ENCODE results near the gene RTN4R. TPM values are rescaled to one million over a fixed set of nuclear protein-coding genes. Genes with fewer than 3 reads are reported as not detected.

Gene RTN4R
- polyA plus RNA-seq, 2 donors: 1.9 to 2.5 TPM

DNA sequence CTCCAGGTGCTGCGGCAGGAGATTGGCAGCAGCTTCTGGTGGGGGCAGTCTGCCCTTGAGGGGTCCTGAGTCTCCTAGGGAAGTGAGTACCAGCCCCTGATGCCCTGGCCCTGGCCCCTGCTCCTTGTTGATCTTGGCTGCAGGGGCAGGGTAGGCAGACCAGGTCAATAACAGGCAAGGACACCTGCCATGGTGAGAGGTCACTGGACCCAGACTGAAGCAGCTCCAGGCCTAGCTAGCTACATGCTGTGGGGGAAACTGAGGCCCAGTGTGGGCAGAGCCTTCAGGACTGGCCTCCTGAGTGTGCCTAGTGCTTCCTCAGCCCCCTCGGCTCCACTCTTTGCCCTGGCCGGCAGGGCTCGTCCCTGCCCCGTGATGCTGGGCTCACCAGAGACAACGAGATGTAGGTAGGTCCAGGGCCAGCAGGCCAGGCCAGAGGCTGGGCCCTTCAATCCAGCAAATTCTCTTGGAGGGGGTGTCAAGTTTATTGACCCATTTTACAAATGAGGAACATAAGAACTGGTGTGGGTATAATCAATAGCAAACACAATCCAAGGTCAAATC is 20.4 kb downstream of the RTN4R start:
- Histone ChIP-seq H3K9me3 (ENCODE audit: control insufficient read depth in 2 of 2, insufficient read depth in 1 of 2, low read depth in 1 of 2, low read length in 1 of 2) (no peaks in the 10 kb centered on the region), H3K27ac (ENCODE audit: low read depth in 2 of 2, low read length in 1 of 2) (no peak overlapping the region), H3K4me3 (ENCODE audit: low read depth in 1 of 2, low read length in 2 of 2) (no peak overlapping the region), H3K4me1 (ENCODE audit: control insufficient read depth in 2 of 2, insufficient read depth in 2 of 2, low read length in 1 of 2) (peaks cover 7 to 16% of the 10 kb centered on the region in 2 donors), H3K27me3 (ENCODE audit: control insufficient read depth in 1 of 2, insufficient read depth in 2 of 2, low read length in 2 of 2) (no peaks in the 10 kb centered on the region), H3K36me3 (ENCODE audit: control insufficient read depth in 2 of 2, insufficient read depth in 2 of 2, low read length in 1 of 2) (no peaks in the 10 kb centered on the region)
- WGBS, 2 donors: 88 to 97% methylated on average over 6 of the region's 6 CpGs

DNA sequence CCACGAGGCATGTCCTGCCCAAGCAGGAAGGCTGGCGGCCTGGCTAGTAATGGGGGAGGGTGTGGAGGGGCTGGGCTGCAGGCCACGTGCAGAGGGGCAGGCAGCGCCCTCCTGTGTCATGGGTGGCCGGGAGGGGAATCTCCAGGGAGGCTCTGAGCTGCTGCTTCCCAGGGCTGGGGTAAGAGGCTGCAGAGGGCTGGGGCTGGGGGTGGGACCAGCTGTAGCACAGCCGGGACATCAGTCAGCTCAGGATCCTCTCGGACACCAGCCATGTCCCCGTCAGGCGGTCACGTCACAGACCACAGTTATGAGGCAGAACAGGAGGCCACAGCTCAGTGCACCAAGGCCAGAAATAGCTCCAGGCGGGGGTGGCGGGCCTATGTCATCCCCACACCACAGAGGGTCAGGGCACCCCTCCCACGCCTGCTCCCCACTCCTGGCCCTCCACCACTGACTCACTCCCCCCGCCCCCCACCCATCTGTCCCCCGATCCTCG is 21.1 kb downstream of the RTN4R start:
- Histone ChIP-seq H3K4me1 (ENCODE audit: control insufficient read depth in 2 of 2, insufficient read depth in 2 of 2, low read length in 1 of 2) (peaks cover 10 to 21% of the 10 kb centered on the region in 2 donors), H3K36me3 (ENCODE audit: control insufficient read depth in 2 of 2, insufficient read depth in 2 of 2, low read length in 1 of 2) (no peaks in the 10 kb centered on the region), H3K27me3 (ENCODE audit: control insufficient read depth in 1 of 2, insufficient read depth in 2 of 2, low read length in 2 of 2) (no peaks in the 10 kb centered on the region), H3K27ac (ENCODE audit: low read depth in 2 of 2, low read length in 1 of 2) (no peak overlapping the region), H3K9me3 (ENCODE audit: control insufficient read depth in 2 of 2, insufficient read depth in 1 of 2, low read depth in 1 of 2, low read length in 1 of 2) (no peaks in the 10 kb centered on the region), H3K4me3 (ENCODE audit: low read depth in 1 of 2, low read length in 2 of 2) (no peak overlapping the region)
- 78 to 84% methylated on average over 16 of the region's 16 CpGs for WGBS, 2 donors

DNA sequence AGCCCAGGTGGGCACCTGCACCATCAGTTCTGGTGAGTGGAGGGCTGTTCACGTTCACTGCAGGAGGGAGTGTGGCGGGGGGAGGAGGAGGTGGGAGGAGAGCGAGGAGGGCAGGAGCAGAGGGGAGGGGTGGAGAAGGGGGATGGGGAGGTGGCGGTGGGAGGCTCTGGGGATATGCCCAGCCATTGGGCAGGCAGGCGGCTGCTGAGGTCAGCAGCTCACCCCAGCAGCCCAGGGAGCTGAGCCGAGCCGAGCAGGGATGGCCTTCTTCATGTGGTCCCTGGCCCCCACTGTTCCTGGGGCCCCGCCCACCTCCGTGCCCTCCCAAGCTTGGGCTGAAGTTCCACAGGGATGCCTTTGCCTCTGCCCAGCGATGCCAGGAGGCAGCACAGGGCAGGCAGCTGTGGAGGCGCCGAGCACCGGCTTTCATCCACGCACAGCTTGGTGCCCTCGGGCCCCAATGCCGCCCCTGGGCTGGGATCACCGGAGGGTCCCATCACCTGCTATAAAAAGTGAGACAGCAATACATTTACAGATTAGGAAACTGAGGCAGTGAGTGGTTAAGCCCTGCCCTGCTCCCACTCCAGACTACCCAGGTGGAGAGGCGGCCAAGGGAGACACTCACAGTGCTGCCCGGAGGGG is 21.6 kb downstream of the RTN4R start:
- Histone ChIP-seq H3K9me3 (ENCODE audit: control insufficient read depth in 2 of 2, insufficient read depth in 1 of 2, low read depth in 1 of 2, low read length in 1 of 2) (no peaks in the 10 kb centered on the region), H3K27ac (ENCODE audit: low read depth in 2 of 2, low read length in 1 of 2) (no peak overlapping the region), H3K36me3 (ENCODE audit: control insufficient read depth in 2 of 2, insufficient read depth in 2 of 2, low read length in 1 of 2) (no peaks in the 10 kb centered on the region), H3K4me3 (ENCODE audit: low read depth in 1 of 2, low read length in 2 of 2) (no peak overlapping the region), H3K27me3 (ENCODE audit: control insufficient read depth in 1 of 2, insufficient read depth in 2 of 2, low read length in 2 of 2) (no peaks in the 10 kb centered on the region), H3K4me1 (ENCODE audit: control insufficient read depth in 2 of 2, insufficient read depth in 2 of 2, low read length in 1 of 2) (peaks cover 10 to 26% of the 10 kb centered on the region in 2 donors)
- WGBS, 2 donors: 95 to 98% methylated on average over 17 to 19 of the region's 19 CpGs

DNA sequence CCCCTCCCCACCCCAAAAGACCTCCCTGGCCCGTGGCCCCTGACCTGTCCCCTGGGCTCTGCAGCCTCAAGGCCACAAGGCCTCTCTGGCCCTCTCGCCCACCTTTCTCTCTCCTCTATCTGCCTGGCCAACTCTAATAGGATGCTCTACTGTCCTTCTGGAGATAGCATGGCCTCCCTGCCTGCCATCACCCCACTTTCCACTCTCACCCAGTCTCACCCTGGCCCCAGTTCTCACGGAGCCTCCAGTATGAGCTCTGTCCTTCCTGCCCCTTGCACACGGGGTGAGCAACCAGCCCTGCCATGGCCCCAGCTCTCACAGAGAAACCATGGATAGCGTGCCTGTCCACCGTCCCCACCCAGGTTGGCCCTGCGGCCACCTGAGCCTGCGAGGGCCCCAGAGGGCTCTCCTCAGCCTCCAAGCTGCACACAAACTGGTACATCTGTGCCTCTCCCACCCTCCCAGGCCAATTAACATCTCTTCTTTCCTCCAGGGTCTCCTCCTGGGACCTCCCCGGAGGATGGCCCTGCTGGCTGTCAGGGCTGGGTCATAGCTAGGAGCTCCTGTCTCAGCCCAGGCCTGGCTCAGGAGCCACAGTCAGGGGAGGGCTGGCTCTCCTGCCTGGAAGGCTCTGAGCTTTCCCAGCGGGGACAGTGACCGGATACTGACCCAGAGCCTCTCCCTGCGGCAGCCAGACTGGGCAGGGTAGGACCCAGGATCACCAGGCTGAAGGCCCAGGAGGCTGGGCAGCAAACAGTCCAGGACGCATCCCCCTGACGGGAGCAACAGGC is 22.3 kb downstream of the RTN4R start:
- 88 to 91% methylated on average over 14 of the region's 14 CpGs for WGBS, 2 donors
- Histone ChIP-seq H3K9me3 (ENCODE audit: control insufficient read depth in 2 of 2, insufficient read depth in 1 of 2, low read depth in 1 of 2, low read length in 1 of 2) (no peaks in the 10 kb centered on the region), H3K4me1 (ENCODE audit: control insufficient read depth in 2 of 2, insufficient read depth in 2 of 2, low read length in 1 of 2) (peaks cover 10 to 28% of the 10 kb centered on the region in 2 donors), H3K36me3 (ENCODE audit: control insufficient read depth in 2 of 2, insufficient read depth in 2 of 2, low read length in 1 of 2) (no peaks in the 10 kb centered on the region), H3K27ac (ENCODE audit: low read depth in 2 of 2, low read length in 1 of 2) (peak overlapping the region in 1 of 2 donors; percentile 1), H3K27me3 (ENCODE audit: control insufficient read depth in 1 of 2, insufficient read depth in 2 of 2, low read length in 2 of 2) (no peaks in the 10 kb centered on the region), H3K4me3 (ENCODE audit: low read depth in 1 of 2, low read length in 2 of 2) (no peak overlapping the region)

DNA sequence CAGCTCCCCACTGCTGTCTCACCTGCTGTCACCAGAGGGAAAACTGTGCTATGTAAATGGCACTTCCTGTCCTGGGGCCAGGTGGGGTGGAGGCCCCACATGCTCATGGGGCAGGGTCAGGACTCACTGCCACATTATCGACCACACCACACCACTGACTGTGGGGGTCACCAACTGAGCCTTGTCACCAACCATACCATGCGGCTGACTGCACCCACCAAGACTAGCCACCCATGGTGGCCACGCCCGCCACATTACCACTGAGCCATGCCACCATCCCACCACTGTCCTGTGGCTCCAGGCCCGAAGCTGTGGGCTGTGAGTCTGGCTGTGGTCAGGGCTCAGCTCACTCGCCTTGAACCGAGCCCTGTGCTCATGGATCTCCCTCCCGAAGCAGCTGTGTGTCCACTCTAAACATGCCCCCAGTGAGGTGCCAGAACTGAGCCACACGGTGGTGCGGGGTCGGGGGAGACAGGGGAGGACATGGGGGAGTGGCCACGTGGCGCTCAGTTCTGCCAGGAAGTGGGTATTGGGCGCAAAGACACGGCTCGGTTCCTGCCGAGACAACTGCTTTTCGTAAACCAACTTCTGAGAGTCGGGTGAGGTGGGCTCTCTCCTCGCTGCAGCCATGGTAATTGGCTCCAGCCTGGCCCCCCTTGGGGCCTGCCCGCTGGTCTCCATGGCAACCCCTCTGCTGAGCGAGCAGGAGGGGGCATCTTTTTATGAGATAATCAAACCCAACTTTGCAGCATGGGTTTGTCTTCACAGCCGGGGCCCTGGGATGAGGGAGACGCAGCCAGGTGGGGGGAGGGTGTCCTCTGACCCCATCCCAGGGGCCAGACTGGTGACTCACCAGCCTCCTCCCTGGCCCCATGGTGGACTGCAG is 23.2 kb downstream of the RTN4R start:
- Histone ChIP-seq H3K27ac (ENCODE audit: low read depth in 2 of 2, low read length in 1 of 2) (peak overlapping the region; percentile 5 to 31), H3K9me3 (ENCODE audit: control insufficient read depth in 2 of 2, insufficient read depth in 1 of 2, low read depth in 1 of 2, low read length in 1 of 2) (no peaks in the 10 kb centered on the region), H3K27me3 (ENCODE audit: control insufficient read depth in 1 of 2, insufficient read depth in 2 of 2, low read length in 2 of 2) (no peaks in the 10 kb centered on the region), H3K4me1 (ENCODE audit: control insufficient read depth in 2 of 2, insufficient read depth in 2 of 2, low read length in 1 of 2) (peaks cover 10 to 28% of the 10 kb centered on the region in 2 donors), H3K36me3 (ENCODE audit: control insufficient read depth in 2 of 2, insufficient read depth in 2 of 2, low read length in 1 of 2) (no peaks in the 10 kb centered on the region), H3K4me3 (ENCODE audit: low read depth in 1 of 2, low read length in 2 of 2) (no peak overlapping the region)
- WGBS, 2 donors: 71 to 72% methylated on average over 23 to 24 of the region's 24 CpGs

DNA sequence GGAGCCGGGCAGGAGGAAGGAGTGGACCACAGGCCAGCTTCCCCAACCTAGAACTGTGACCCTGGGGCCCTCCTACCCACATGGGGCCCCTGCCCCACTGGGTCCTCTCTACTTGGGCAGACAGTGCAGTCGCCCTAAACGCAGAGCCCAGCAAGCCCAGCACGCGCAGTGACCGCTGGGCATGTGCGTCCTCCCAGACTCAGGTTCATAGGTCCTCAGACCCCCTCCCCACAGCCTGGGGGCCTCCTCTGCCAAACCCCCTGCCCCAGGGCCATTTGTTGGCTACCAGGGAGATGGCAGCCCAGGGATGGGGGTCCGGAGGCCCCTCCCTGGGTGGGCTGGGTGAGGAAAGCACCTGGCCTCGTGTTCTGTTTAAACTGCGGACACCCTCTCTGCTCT is 23.9 kb downstream of the RTN4R start:
- H3K4me1 ChIP-seq (ENCODE audit: control insufficient read depth in 2 of 2, insufficient read depth in 2 of 2, low read length in 1 of 2): peaks cover 10 to 27% of the 10 kb centered on the region in 2 donors
- no peak overlapping the region for H3K27ac ChIP-seq (ENCODE audit: low read depth in 2 of 2, low read length in 1 of 2)
- WGBS, 2 donors: 83 to 84% methylated on average over 10 of the region's 10 CpGs
- H3K36me3 ChIP-seq (ENCODE audit: control insufficient read depth in 2 of 2, insufficient read depth in 2 of 2, low read length in 1 of 2): no peaks in the 10 kb centered on the region
- no peaks in the 10 kb centered on the region for H3K27me3 ChIP-seq (ENCODE audit: control insufficient read depth in 1 of 2, insufficient read depth in 2 of 2, low read length in 2 of 2)
- H3K4me3 ChIP-seq (ENCODE audit: low read depth in 1 of 2, low read length in 2 of 2): no peak overlapping the region
- no peaks in the 10 kb centered on the region for H3K9me3 ChIP-seq (ENCODE audit: control insufficient read depth in 2 of 2, insufficient read depth in 1 of 2, low read depth in 1 of 2, low read length in 1 of 2)

DNA sequence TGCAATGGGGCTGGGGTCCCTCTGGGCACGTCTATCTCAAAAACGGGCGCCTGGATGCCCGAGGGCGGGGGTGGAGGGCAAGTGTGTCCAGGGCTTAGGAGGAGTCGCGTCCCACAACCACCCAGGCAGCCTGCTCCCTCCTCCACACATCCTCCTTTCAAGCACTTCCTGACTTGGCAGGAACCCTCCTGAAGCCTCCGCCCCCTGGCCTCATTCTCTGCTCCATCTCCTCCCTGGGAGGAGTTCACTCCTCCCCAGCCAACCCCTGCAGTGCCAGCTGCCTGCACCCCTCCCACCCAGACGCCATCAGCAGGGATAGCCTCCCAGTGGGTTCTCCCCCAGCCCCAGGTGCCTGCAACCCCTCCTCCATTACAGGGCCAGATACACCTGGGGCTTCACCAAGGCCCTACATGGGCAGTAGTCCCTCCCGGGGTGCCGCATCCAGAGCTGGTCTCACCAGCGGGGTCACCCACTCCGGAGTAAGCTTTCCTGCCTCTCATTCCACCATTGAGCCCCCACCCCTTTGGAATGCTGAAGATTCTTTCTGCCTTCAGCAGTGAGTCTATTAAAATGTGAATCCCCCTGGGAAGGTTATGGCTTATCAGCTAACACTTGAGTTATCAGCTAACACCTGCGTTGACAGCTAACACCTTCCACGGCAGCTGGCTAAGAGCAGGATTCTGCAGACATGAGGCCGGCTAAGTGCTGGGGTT is 24.4 kb downstream of the RTN4R start:
- Histone ChIP-seq H3K9me3 (ENCODE audit: control insufficient read depth in 2 of 2, insufficient read depth in 1 of 2, low read depth in 1 of 2, low read length in 1 of 2) (no peaks in the 10 kb centered on the region), H3K27ac (ENCODE audit: low read depth in 2 of 2, low read length in 1 of 2) (no peak overlapping the region), H3K36me3 (ENCODE audit: control insufficient read depth in 2 of 2, insufficient read depth in 2 of 2, low read length in 1 of 2) (no peaks in the 10 kb centered on the region), H3K4me1 (ENCODE audit: control insufficient read depth in 2 of 2, insufficient read depth in 2 of 2, low read length in 1 of 2) (peaks cover 10 to 27% of the 10 kb centered on the region in 2 donors), H3K4me3 (ENCODE audit: low read depth in 1 of 2, low read length in 2 of 2) (no peak overlapping the region), H3K27me3 (ENCODE audit: control insufficient read depth in 1 of 2, insufficient read depth in 2 of 2, low read length in 2 of 2) (no peaks in the 10 kb centered on the region)
- WGBS, 2 donors: 36 to 38% methylated on average over 16 of the region's 16 CpGs

DNA sequence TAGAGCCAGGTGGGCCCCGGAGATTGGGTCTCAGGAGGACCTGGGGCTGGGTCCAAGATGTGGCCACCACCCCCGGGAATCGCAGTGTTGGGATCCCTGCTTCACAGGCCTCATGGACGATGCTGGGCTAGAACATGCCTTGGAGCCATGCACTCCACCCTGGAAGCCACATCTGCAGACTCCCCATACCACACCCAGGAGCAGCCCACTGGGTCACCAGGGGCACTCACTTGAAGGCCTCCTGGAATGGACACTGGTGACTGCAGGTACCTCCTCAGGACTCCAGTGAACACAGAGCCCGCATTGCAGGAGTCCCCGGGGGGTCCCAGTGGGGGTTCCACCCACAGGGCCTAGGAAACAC is 25.0 kb downstream of the RTN4R start:
- Histone ChIP-seq H3K27me3 (ENCODE audit: control insufficient read depth in 1 of 2, insufficient read depth in 2 of 2, low read length in 2 of 2) (no peaks in the 10 kb centered on the region), H3K4me3 (ENCODE audit: low read depth in 1 of 2, low read length in 2 of 2) (no peak overlapping the region), H3K4me1 (ENCODE audit: control insufficient read depth in 2 of 2, insufficient read depth in 2 of 2, low read length in 1 of 2) (peaks cover 10 to 27% of the 10 kb centered on the region in 2 donors), H3K27ac (ENCODE audit: low read depth in 2 of 2, low read length in 1 of 2) (no peak overlapping the region), H3K9me3 (ENCODE audit: control insufficient read depth in 2 of 2, insufficient read depth in 1 of 2, low read depth in 1 of 2, low read length in 1 of 2) (no peaks in the 10 kb centered on the region), H3K36me3 (ENCODE audit: control insufficient read depth in 2 of 2, insufficient read depth in 2 of 2, low read length in 1 of 2) (no peaks in the 10 kb centered on the region)
- WGBS, 2 donors: 50 to 51% methylated on average over 6 of the region's 6 CpGs

Measured in esophagus (tissue), 2 donors.